OCI-LY3 (cell line): ENCODE measurements around the gene KLF16.

Source experiments
- CTCF ChIP-seq: fragments of 200-600, 300-600 bp; sonication (generic); IDR thresholded peaks from 2 replicates; pipeline ENCODE4 v1.5.1; 2014; ENCODE audit warnings: antibody characterized with exemption, low read length, low read depth
- EZH2phosphoT487 ChIP-seq: fragments of 200-600 bp; shearing (Covaris generic); IDR thresholded peaks from 2 replicates; pipeline ENCODE4 v1.6.1; 2018; ENCODE audit warnings: antibody characterized with exemption, mixed run types, low read depth

GRCh38 chr19:1910177-1910576, 46.8 kb upstream of the KLF16 start:
- no peak for TF ChIP-seq EZH2phosphoT487
- TF ChIP-seq CTCF: no peak
